ENCODE measurements around the gene PTH1R. TPM values are rescaled to one million over a fixed set of nuclear protein-coding genes. Genes with fewer than 3 reads are reported as not detected.
A peak's percentile ranks its signal among the peaks of the same experiment; 100 is the strongest.

PTH1R gene
- total RNA-seq, 2 donors from 2014 or later, result 0.69 to 4.8 TPM

- Histone ChIP-seq H3K4me3 (ENCODE audit: low read length) (no peak overlapping the region), H3K9ac (ENCODE audit: extremely low read depth, low read length, poor library complexity, severe bottlenecking) (no peak overlapping the region), H3K9me3 (ENCODE audit: control insufficient read depth, low read length) (no peaks in the 10 kb centered on the region), H3K27ac (ENCODE audit: low read depth, low read length) (no peak overlapping the region), H3K4me1 (ENCODE audit: control insufficient read depth, insufficient read depth, low read length) (peaks cover 11% of the 10 kb centered on the region), H3K36me3 (ENCODE audit: control insufficient read depth, insufficient read depth, low read length) (peaks cover 48% of the 10 kb centered on the region), H3K27me3 (ENCODE audit: control insufficient read depth, insufficient read depth, low read length, poor library complexity, severe bottlenecking) (no peaks in the 10 kb centered on the region)
- no peaks in the 10 kb centered on the region for H3K9me3 Mint-ChIP-seq
- no peak for DNase-seq
- TF ChIP-seq CTCF (conservative IDR thresholded peaks at IDR 0.05), result no peak
- H3K36me3 Mint-ChIP-seq (ENCODE audit: low read depth), result peaks cover 25% of the 10 kb centered on the region
- H3K4me1 Mint-ChIP-seq, result peaks cover 20% of the 10 kb centered on the region
- 79 to 94% methylated on average over 3 to 6 of the region's 6 CpGs for WGBS, 2 experiments (ENCODE audit: insufficient coverage in 1 of 2, insufficient read length in 1 of 2)
- H3K4me3 Mint-ChIP-seq, result no peak overlapping the region
- H3K27me3 Mint-ChIP-seq (ENCODE audit: insufficient read depth), result no peaks in the 10 kb centered on the region
- peak overlapping the region; percentile 49 for H3K27ac Mint-ChIP-seq
Observed at GRCh38 chr3:46933261-46933660, 55.7 kb downstream of the PTH1R start.

- Histone ChIP-seq H3K27me3 (ENCODE audit: control insufficient read depth, insufficient read depth, low read length, poor library complexity, severe bottlenecking) (no peaks in the 10 kb centered on the region), H3K9me3 (ENCODE audit: control insufficient read depth, low read length) (no peaks in the 10 kb centered on the region), H3K36me3 (ENCODE audit: control insufficient read depth, insufficient read depth, low read length) (peaks cover 49% of the 10 kb centered on the region), H3K27ac (ENCODE audit: low read depth, low read length) (no peak overlapping the region), H3K4me3 (ENCODE audit: low read length) (no peak overlapping the region), H3K4me1 (ENCODE audit: control insufficient read depth, insufficient read depth, low read length) (peaks cover 11% of the 10 kb centered on the region), H3K9ac (ENCODE audit: extremely low read depth, low read length, poor library complexity, severe bottlenecking) (no peak overlapping the region)
- no peak for TF ChIP-seq CTCF (conservative IDR thresholded peaks at IDR 0.05)
- Mint-ChIP-seq H3K27me3 (ENCODE audit: insufficient read depth) (no peaks in the 10 kb centered on the region), H3K36me3 (ENCODE audit: low read depth) (peaks cover 24% of the 10 kb centered on the region), H3K27ac (no peak overlapping the region), H3K9me3 (no peaks in the 10 kb centered on the region), H3K4me3 (no peak overlapping the region), H3K4me1 (peaks cover 20% of the 10 kb centered on the region)
- 86 to 91% methylated on average over 1 to 2 of the region's 2 CpGs for WGBS, 2 experiments (ENCODE audit: insufficient coverage in 1 of 2, insufficient read length in 1 of 2)
- no peak for DNase-seq
Observed at GRCh38 chr3:46934072-46934471, 56.6 kb downstream of the PTH1R start.

- Mint-ChIP-seq H3K4me3 (no peak overlapping the region), H3K27ac (peak overlapping the region; percentile 95), H3K4me1 (peaks cover 24% of the 10 kb centered on the region), H3K9me3 (no peaks in the 10 kb centered on the region), H3K27me3 (ENCODE audit: insufficient read depth) (no peaks in the 10 kb centered on the region), H3K36me3 (ENCODE audit: low read depth) (peaks cover 25% of the 10 kb centered on the region)
- peaks cover 11% of the 10 kb centered on the region for H3K4me1 ChIP-seq (ENCODE audit: control insufficient read depth, insufficient read depth, low read length)
- no peak overlapping the region for H3K9ac ChIP-seq (ENCODE audit: extremely low read depth, low read length, poor library complexity, severe bottlenecking)
- no peak for TF ChIP-seq CTCF (conservative IDR thresholded peaks at IDR 0.05)
- no peak overlapping the region for H3K4me3 ChIP-seq (ENCODE audit: low read length)
- no peaks in the 10 kb centered on the region for H3K9me3 ChIP-seq (ENCODE audit: control insufficient read depth, low read length)
- DNase-seq, result no peak
- H3K27ac ChIP-seq (ENCODE audit: low read depth, low read length), result no peak overlapping the region
- peaks cover 49% of the 10 kb centered on the region for H3K36me3 ChIP-seq (ENCODE audit: control insufficient read depth, insufficient read depth, low read length)
- WGBS, 2 experiments (ENCODE audit: insufficient coverage in 1 of 2, insufficient read length in 1 of 2), result 94 to 97% methylated on average over 5 to 8 of the region's 8 CpGs
- H3K27me3 ChIP-seq (ENCODE audit: control insufficient read depth, insufficient read depth, low read length, poor library complexity, severe bottlenecking), result no peaks in the 10 kb centered on the region
Observed at GRCh38 chr3:46934498-46935167, 57.1 kb downstream of the PTH1R start.
